HepG2 (cell line): Measurements from ENCODE around the gene FAM24B. TPM values are rescaled to one million over a fixed set of nuclear protein-coding genes. Genes with fewer than 3 reads are reported as not detected.

Experiments
- ATAC-seq: fragments of 200-7000 bp; cut with Tn5 transposase; 3 replicates; pipeline ENCODE4 v1.9.1; 2020; ENCODE audit warnings: mild to moderate bottlenecking, moderate library complexity
- BruUV-seq: library from RNA; stranded (reverse); fragments of 400-500 nt; replicated peaks from 2 replicates; lab custom pipeline; 2021; lab: Mats Ljungman, UMichigan
- CTCF ChIA-PET: fragments of 300-600 bp; formaldehyde crosslinking; extraction: SDS; loops from one replicate; lab custom pipeline; 2021; ENCODE audit warnings: low total read pairs, inconsistent platforms, low intra/inter-chr PET ratio; lab: Yijun Ruan, JAX
- POLR2A ChIA-PET: fragments of 350-600 bp; sonication (Branson Sonifier 250); formaldehyde crosslinking; loops from one replicate; lab custom pipeline; 2020; ENCODE audit warnings: antibody characterized with exemption, inconsistent platforms; lab: Yijun Ruan, JAX
- DNase-seq: peaks from one replicate; pipeline ENCODE4 v3.0.0-alpha.2; 2015; ENCODE audit warnings: low spot score
- FAIRE-seq: peaks from 3 replicates; lab custom pipeline; 2011; peaks lifted over from hg19 to GRCh38; lab: Jason Lieb, UNC
- H2AFZ ChIP-seq: one replicate; pipeline ENCODE4 v1.6.1; 2011; ENCODE audit warnings: low read length, inconsistent platforms
- H3K27ac ChIP-seq: fragments of 300-600 bp; 3 replicates; pipeline ENCODE4 v1.8.0; 2011; ENCODE audit warnings: mixed run types, mild to moderate bottlenecking, mixed read lengths, low read length, inconsistent platforms; ENCODE audit not compliant: insufficient read depth; ENCODE audit errors: extremely low read length
- H3K27me3 ChIP-seq, 2 experiments: fragments of 200-600 bp in 1 of 2; 2 replicates in 1 of 2; 3 replicates in 1 of 2; pipeline versions ENCODE4 v1.6.0 to v1.8.0; 2011; ENCODE audit warnings: low read length in 2 of 2, mild to moderate bottlenecking in 2 of 2, moderate library complexity in 2 of 2, inconsistent platforms in 1 of 2; ENCODE audit not compliant: insufficient read depth in 2 of 2, control insufficient read depth in 1 of 2
- H3K36me3 ChIP-seq, 2 experiments: fragments of 200-600 bp in 1 of 2; replicated peaks in 1 of 2; 2 replicates in 1 of 2; 3 replicates in 1 of 2; pipeline versions ENCODE4 v1.5.1 to v1.8.0; 2011; ENCODE audit warnings: low read length in 2 of 2, inconsistent platforms in 1 of 2; ENCODE audit not compliant: insufficient read depth in 2 of 2, control insufficient read depth in 1 of 2
- H3K4me1 ChIP-seq: 2 replicates; pipeline ENCODE4 v1.5.1; 2012; ENCODE audit warnings: low read length, inconsistent platforms; ENCODE audit not compliant: insufficient read depth
- H3K4me2 ChIP-seq: 2 replicates; pipeline ENCODE4 v1.6.0; 2011; ENCODE audit warnings: low read depth, low read length, inconsistent platforms
- H3K4me3 ChIP-seq, 3 experiments: fragments of 200-600 bp in 1 of 3; sonication (generic), shearing (Covaris generic) in 1 of 3; replicated peaks in 1 of 3; 2 replicates each; pipeline ENCODE4 v1.5.1; 2011 to 2016; ENCODE audit warnings: low read length in 3 of 3, inconsistent platforms in 2 of 3, low read depth in 2 of 3, mild to moderate bottlenecking in 2 of 3, control low read depth in 1 of 3, mixed read lengths in 1 of 3; ENCODE audit not compliant: insufficient read depth in 1 of 3
- H3K79me2 ChIP-seq: one replicate; pipeline ENCODE4 v1.6.1; 2011; ENCODE audit warnings: low read length, inconsistent platforms; ENCODE audit not compliant: insufficient read depth
- H3K9ac ChIP-seq: 2 replicates; pipeline ENCODE4 v1.6.0; 2011; ENCODE audit warnings: mild to moderate bottlenecking, low read depth, low read length, inconsistent platforms; ENCODE audit not compliant: insufficient read depth
- H3K9me3 ChIP-seq: 2 replicates; pipeline ENCODE4 v1.5.1; 2012; ENCODE audit warnings: mild to moderate bottlenecking, low read length
- H4K20me1 ChIP-seq: 2 replicates; pipeline ENCODE4 v1.6.0; 2011; ENCODE audit warnings: inconsistent platforms, mild to moderate bottlenecking, low read length, moderate library complexity; ENCODE audit not compliant: insufficient read depth
- FOSL2 ChIP-seq: sonication (generic); formaldehyde crosslinking; IDR thresholded peaks from 2 replicates; pipeline ENCODE4 v1.4.0; 2020; ENCODE audit warnings: missing genetic modification reagents
- JARID2 ChIP-seq: sonication (generic); formaldehyde crosslinking; IDR thresholded peaks from 2 replicates; pipeline ENCODE4 v1.8.1; 2023; ENCODE audit warnings: missing genetic modification reagents, inconsistent platforms; ENCODE audit not compliant: insufficient replicate concordance
- JUNB ChIP-seq: sonication (generic); formaldehyde crosslinking; IDR thresholded peaks from 2 replicates; pipeline ENCODE4 v1.8.0; 2022; ENCODE audit warnings: missing genetic modification reagents, mild to moderate bottlenecking, borderline replicate concordance
- JUND ChIP-seq: sonication (generic); formaldehyde crosslinking; IDR thresholded peaks from 2 replicates; pipeline ENCODE4 v1.8.0; 2022; ENCODE audit warnings: mild to moderate bottlenecking, missing genetic modification reagents
- MAX ChIP-seq: IDR thresholded peaks from 2 replicates; pipeline ENCODE4 v1.6.1; 2012; ENCODE audit warnings: inconsistent platforms
- PREB ChIP-seq: sonication (generic); formaldehyde crosslinking; IDR thresholded peaks from 2 replicates; pipeline ENCODE4 v1.4.0; 2020; ENCODE audit warnings: missing genetic modification reagents
- SP140L ChIP-seq: sonication (generic); formaldehyde crosslinking; IDR thresholded peaks from 2 replicates; pipeline ENCODE4 v1.4.0; 2020; ENCODE audit warnings: missing genetic modification reagents, borderline replicate concordance
- SP4 ChIP-seq: sonication (generic); formaldehyde crosslinking; IDR thresholded peaks from 2 replicates; pipeline ENCODE4 v1.8.1; 2023; ENCODE audit warnings: mild to moderate bottlenecking, missing genetic modification reagents
- SSRP1 ChIP-seq: IDR thresholded peaks from 2 replicates; pipeline ENCODE4 v1.6.1; 2016; ENCODE audit warnings: control low read depth
- TBX2 ChIP-seq: sonication (generic); formaldehyde crosslinking; IDR thresholded peaks from 2 replicates; pipeline ENCODE4 v1.5.0; 2020; ENCODE audit warnings: missing genetic modification reagents, mild to moderate bottlenecking, borderline replicate concordance
- TOPORS ChIP-seq: sonication (generic); formaldehyde crosslinking; IDR thresholded peaks from 2 replicates; pipeline ENCODE4 v1.8.0; 2023; ENCODE audit warnings: mild to moderate bottlenecking, missing genetic modification reagents
- ZBTB49 ChIP-seq: sonication (generic); formaldehyde crosslinking; IDR thresholded peaks from 2 replicates; pipeline ENCODE4 v1.4.0; 2020; ENCODE audit warnings: missing genetic modification reagents, borderline replicate concordance
- ZFP91 ChIP-seq: sonication (generic); formaldehyde crosslinking; IDR thresholded peaks from 2 replicates; pipeline ENCODE4 v1.9.0; 2022; ENCODE audit warnings: missing genetic modification reagents, mild to moderate bottlenecking, borderline replicate concordance
- ZNF12 ChIP-seq: sonication (generic); formaldehyde crosslinking; IDR thresholded peaks from 2 replicates; pipeline ENCODE4 v1.5.0; 2020; ENCODE audit warnings: missing genetic modification reagents
- ZNF180 ChIP-seq: sonication (generic); formaldehyde crosslinking; IDR thresholded peaks from 2 replicates; pipeline ENCODE4 v1.4.0; 2020; ENCODE audit warnings: low read depth, missing genetic modification reagents, borderline replicate concordance
- WGBS: methylation state at CpG from one replicate; pipeline ENCODE4 v1.1.6; 2017; ENCODE audit warnings: low lambda C conversion rate; 5-methylcytosine and 5-hydroxymethylcytosine counted together
- in situ Hi-C: cut with HindIII; loops from 2 replicates; pipeline ENCODE4 v1.10.0; 2017; ENCODE audit warnings: low pct_unique_long_range_greater_than_20kb; ENCODE audit not compliant: extremely low pct_ligation_motif_present
- intact Hi-C: fragments of 100-400 bp; cut with micrococcal nuclease; formaldehyde crosslinking; loops from one replicate; pipeline ENCODE4 v1.10.0; 2022; ENCODE audit not compliant: unreplicated experiment
- polyA plus RNA-seq, 8 experiments: library from polyadenylated mRNA; depleted of rRNA in 3 of 8; stranded (reverse) in 7 of 8; unstranded in 1 of 8; fragments of >200 nt; fragmentation: Illumina TruSeq in 4 of 8; extraction: Trizol in 4 of 8; gene quantifications; 2 replicates each; pipeline versions ENCODE4 v1.2.1 to v1.2.3, GENCODE V29; 2011 to 2016; ENCODE audit warnings: low read depth in 4 of 8, missing spikeins in 1 of 8, mixed read lengths in 1 of 8; ENCODE audit not compliant: insufficient read depth in 1 of 8
- total RNA-seq, 5 experiments: library from RNA; depleted of rRNA; stranded (reverse); fragments of >200 nt; fragmentation: Illumina TruSeq; extraction: Trizol; gene quantifications; 2 replicates each; pipeline ENCODE4 v1.2.3, GENCODE V29; 2016; ENCODE audit warnings: low read depth in 1 of 5

Gene FAM24B
- total and polyA plus RNA-seq, 2 of the 13 experiments (the other 11 are each of a cell fraction or from before 2014, with no cell fraction given): 1.9 to 3.0 TPM

- Histone ChIP-seq H3K9ac (no peak overlapping the region), H3K27me3 (no peaks in the 10 kb centered on the region), H4K20me1 (no peaks in the 10 kb centered on the region), H3K4me1 (no peaks in the 10 kb centered on the region), H3K4me3 (no peak overlapping the region), H3K9me3 (no peaks in the 10 kb centered on the region), H3K79me2 (peaks cover 2% of the 10 kb centered on the region), H3K4me2 (no peak overlapping the region), H2AFZ (no peak overlapping the region), H3K27ac (no peak overlapping the region), H3K36me3 (no peaks in the 10 kb centered on the region)
- TF ChIP-seq SP140L (CRISPR knock-in tag): no peak
- TF ChIP-seq JUND (CRISPR knock-in tag): no peak
- no peak for TF ChIP-seq TBX2 (CRISPR knock-in tag)
- no peak for TF ChIP-seq FOSL2
- WGBS: 48% methylated on average over 3 of the region's 3 CpGs
- intact Hi-C loops: no loop called here
- BruUV-seq: no TSS peak
- POLR2A ChIA-PET: no interaction called here
- CTCF ChIA-PET: no interaction called here
- FAIRE-seq (no peak), ATAC-seq (no peak), DNase-seq (no peak)
- in situ Hi-C loops: no loop called here
These were observed 23.6 kb downstream of the FAM24B start for GRCh38 chr10:122855745-122856144.

- no TSS peak for BruUV-seq
- Histone ChIP-seq H3K36me3 (0 out of 5 replicates have a peak, but pooled peaks cover 0 to 3% of the 10 kb centered on the region in 2 experiments), H2AFZ (no peak overlapping the region), H3K79me2 (peaks cover 2% of the 10 kb centered on the region), H3K4me1 (no peaks in the 10 kb centered on the region), H3K4me2 (no peak overlapping the region), H3K27ac (no peak overlapping the region), H3K4me3 (no peak overlapping the region), H3K9ac (no peak overlapping the region), H3K27me3 (no peaks in the 10 kb centered on the region), H3K9me3 (no peaks in the 10 kb centered on the region), H4K20me1 (no peaks in the 10 kb centered on the region)
- 50% methylated on average over 5 of the region's 5 CpGs for WGBS
- no peak for ATAC-seq
- CTCF ChIA-PET: no interaction called here
- POLR2A ChIA-PET: no interaction called here
- no peak for FAIRE-seq
- intact Hi-C loops (no loop called here), in situ Hi-C loops (no loop called here)
- DNase-seq: no peak
- TF ChIP-seq ZFP91 (CRISPR knock-in tag): no peak
- TF ChIP-seq ZBTB49: no peak
- TF ChIP-seq PREB (CRISPR knock-in tag): no peak
- TF ChIP-seq ZNF180 (CRISPR knock-in tag): no peak
- no peak for TF ChIP-seq SSRP1 (CRISPR knock-in tag)
- no peak for TF ChIP-seq ZNF12 (CRISPR knock-in tag)
- no peak for TF ChIP-seq SP4 (CRISPR knock-in tag)
- TF ChIP-seq MAX: no peak
- no peak for TF ChIP-seq JUNB
- no peak for TF ChIP-seq JARID2 (CRISPR knock-in tag)
- no peak for TF ChIP-seq TOPORS (CRISPR knock-in tag)
These were observed 24.7 kb downstream of the FAM24B start for GRCh38 chr10:122854648-122855047.
